Measurements from ENCODE around the gene DARS2.
"Not testable (repeated sequence)": the region's sequence is repeated elsewhere in the genome, so short reads cannot be mapped to it uniquely, and the experiment has no call there.

Gene DARS2, protein sequence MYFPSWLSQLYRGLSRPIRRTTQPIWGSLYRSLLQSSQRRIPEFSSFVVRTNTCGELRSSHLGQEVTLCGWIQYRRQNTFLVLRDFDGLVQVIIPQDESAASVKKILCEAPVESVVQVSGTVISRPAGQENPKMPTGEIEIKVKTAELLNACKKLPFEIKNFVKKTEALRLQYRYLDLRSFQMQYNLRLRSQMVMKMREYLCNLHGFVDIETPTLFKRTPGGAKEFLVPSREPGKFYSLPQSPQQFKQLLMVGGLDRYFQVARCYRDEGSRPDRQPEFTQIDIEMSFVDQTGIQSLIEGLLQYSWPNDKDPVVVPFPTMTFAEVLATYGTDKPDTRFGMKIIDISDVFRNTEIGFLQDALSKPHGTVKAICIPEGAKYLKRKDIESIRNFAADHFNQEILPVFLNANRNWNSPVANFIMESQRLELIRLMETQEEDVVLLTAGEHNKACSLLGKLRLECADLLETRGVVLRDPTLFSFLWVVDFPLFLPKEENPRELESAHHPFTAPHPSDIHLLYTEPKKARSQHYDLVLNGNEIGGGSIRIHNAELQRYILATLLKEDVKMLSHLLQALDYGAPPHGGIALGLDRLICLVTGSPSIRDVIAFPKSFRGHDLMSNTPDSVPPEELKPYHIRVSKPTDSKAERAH

GRCh38 chr1:173824315-173825081, at the start of gene DARS2, which contains the start of gene CENPL:
DARS2 (plus strand) TSS chr1:173824673; CDS start chr1:173825230, 557 bp downstream.
CENPL (minus strand) TSS chr1:173824883; CDS start chr1:173811299, 13,584 bp downstream.
- peak; percentile 85 for DNase-seq

DNA sequence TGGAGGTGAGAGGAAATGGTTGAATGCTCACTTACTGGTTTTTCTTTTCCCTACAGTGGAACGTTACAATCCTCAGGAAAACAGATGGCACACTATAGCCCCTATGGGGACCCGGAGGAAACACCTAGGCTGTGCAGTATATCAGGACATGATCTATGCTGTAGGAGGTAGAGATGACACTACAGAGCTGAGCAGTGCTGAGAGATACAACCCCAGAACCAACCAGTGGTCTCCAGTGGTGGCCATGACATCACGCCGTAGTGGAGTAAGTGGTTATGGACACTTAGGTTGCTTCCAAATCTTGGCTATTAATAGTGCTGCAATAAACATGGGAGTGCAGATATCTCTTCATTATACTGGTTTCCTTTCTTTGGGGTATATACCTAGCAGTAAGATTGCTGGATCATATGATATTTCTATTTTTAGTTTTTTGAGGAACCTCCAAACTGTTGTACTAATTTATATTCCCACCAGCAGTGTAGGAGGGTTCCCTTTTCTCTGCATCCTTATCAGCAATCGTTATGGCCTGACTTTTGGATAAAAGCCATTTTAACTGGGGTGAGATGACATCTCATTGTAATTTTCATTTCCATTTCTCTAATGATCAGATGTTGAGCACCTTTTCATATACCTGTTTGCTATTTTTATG, 48.8 kb upstream of the DARS2 start:
- no peak for DNase-seq

GRCh38 chr1:173779936-173780335, 44.5 kb upstream of the DARS2 start:
- no peak for DNase-seq

GRCh38 chr1:173784997-173785396, 39.5 kb upstream of the DARS2 start:
- DNase-seq = no peak

DNA sequence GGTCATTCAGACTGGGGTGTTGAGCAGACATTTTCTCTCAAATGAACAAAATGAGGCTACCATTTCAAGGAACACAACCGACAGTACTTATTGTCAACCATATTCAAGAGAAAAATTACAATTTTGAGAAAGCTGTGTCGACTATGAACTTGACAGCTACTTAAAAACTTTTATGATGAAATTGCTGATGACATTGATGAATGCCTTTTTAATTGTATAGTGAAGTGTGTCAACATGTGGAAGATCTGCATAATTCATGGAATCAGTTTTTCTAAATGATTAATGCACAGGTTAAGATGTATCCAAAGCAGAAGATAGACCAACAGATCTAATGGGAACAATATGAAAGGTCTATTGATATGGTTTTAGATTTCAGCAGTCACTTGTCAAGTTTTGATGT, 34.6 kb upstream of the DARS2 start:
- no peak for DNase-seq

GRCh38 chr1:173798078-173798477, 26.4 kb upstream of the DARS2 start:
- no peak for DNase-seq

- DNase-seq = not testable (repeated sequence)
These were observed 24.5 kb upstream of the DARS2 start for GRCh38 chr1:173799995-173800394.

DNA sequence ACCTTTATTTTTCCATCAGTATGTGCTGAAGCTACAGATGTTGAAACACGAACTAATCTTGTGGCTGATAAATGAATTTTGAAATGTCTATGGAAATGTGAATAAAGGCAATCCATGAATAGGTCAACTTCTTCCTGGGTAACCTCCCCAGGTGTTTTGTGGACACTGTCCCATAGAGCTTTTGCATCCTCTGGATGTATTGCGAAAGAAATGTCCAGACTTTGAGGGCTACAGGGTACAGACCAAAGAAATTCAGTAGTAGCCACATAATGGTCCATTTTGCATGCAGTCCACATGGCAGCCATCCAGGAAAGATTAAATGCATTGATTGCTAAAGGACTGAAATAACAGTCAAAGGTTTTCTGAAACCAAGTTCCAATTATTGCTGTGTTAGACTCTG, 21.5 kb upstream of the DARS2 start:
- no peak for DNase-seq

DNA sequence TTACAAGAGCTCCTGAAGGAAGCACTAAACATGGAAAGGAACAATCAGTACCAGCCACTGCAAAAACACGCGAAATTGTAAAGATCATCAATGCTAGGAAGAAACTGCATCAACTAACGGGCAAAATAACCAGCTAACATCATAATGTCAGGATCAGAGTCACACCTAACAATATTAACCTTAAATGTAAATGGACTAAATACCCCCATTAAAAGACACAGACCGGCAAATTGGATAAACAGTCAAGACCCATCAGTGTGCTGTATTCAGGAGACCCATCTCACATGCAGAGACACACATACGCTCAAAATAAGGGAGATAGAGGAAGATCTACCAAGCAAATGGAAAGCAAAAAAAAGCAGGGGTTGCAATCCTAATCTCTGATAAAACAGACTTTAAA, 10.8 kb upstream of the DARS2 start:
- not testable (repeated sequence) for DNase-seq

GRCh38 chr1:173818459-173818858, 6.0 kb upstream of the DARS2 start:
- no peak for DNase-seq

DNA sequence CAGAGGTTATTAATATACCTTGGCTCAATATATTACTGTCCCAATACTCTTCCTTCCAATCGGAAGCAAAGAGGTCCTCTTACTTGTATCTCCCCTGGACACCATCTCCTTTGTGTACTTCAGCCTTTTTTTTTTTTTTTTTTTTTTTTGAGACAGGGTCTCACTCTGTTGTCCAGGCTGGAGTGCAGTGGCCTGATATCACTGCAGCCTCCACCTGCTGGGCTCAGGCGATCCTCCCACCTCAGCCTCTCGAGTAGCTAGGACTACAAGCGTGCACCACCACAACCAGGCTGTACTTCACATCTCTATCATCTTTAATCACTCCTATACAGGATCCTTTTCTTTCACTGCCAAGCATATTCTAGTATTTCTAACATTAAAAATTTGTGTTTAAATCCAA, 2.8 kb upstream of the DARS2 start:
- no peak for DNase-seq

DNA sequence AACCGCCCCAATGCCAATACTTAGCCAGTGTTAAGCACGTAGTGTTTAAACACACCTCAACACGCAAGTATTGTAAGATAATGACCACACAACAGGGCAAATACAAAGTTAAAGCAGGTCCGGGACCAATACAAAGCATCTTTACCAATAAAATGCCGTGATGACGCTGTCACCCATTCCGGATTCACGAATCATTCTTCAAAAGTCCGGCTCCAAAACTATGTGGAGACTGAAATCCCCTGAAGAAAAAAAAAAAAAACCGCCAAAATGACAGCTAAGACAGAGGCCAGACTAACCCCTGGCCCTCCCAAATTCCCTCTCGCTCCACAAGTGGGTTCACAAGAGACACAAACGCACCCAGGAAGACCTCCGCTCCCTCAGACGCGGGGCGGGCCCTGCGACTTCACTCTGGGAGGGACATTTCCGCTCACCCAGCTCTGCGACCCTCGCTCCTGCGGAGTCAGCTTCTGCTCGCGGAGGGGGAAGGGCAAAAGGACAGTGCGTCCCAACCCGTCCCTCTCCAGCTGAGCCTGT, 625 bp upstream of the DARS2 start:
- DNase-seq = no peak

DNA sequence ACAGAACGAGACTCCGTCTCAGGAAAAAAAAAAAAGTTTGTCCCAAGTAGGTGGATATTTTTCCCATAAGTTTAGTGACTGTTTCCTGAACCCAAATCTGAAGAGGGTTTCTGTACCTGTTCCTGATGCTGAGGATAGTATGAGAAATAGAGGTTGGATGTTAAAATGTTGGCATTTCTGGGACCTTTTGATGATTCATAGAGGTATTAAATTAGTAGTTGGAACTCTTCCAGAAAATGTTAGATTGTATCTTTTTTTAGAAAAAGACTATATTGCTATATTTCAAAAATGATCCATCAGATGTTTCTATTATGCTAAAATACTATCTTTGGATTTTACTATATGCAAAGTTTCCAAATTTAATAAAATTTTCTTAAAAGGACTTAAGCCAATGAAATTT, 3.1 kb downstream of the DARS2 start:
- no peak for DNase-seq

DNA sequence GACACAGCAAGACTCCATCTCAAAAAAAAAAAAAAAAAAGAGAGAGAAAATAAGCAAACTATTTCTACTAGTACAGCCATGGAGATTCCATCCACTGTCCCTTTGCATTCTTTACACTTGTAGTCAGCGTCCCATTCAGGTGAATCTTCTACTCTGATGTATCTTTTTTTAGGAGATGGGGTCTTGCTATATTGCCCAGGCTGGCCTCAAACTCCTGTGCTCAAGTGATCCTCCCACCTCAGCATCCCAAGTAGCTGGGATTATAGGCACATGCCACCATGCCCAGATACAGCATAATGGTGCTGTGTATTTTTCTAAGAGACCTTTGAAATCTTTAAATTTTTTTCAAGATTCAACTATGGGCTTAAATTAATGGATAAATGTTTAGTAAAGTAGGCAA, 8.3 kb downstream of the DARS2 start:
- DNase-seq = no peak

- no peak for DNase-seq
These were observed 27.6 kb downstream of the DARS2 start for GRCh38 chr1:173852105-173852504.

DNA sequence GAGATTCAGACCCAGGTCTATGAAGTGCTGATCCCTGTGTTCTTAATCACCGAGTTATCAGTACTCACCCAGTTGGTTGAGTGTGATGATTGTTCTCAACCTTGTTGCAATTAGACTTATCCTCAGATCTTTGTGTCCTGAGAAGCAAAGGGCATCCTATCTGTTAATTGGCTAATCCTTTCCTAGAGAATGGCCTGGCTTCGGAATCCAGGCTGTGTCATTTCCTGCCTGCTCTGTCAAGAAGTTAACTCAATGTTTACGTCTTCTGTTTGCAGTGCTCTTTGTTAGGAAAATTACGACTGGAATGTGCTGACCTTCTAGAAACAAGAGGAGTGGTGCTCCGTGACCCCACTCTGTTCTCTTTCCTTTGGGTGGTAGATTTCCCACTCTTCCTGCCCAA, 28.6 kb downstream of the DARS2 start:
- no peak for DNase-seq

DNA sequence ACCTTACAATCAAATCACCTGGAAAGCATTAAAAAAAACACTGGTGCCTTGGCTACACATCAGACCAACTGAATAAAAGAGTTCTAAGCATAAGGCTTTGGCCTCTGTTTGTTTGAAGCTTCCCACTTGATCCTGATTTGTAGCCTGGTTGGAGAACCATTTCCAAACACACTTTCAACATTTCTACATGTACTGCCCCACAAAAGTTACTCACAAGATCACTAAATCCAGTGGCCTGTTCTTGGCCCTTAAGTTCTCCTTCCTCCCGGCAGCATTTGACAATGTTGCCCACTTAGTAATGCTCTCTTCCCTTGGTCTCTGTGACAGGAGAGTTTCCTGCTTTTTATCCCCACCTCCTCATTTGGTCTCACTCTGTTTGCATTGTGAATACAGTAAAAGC, 31.5 kb downstream of the DARS2 start:
- DNase-seq = no peak

GRCh38 chr1:173856903-173857302, 32.4 kb downstream of the DARS2 start:
- DNase-seq = no peak

DNA sequence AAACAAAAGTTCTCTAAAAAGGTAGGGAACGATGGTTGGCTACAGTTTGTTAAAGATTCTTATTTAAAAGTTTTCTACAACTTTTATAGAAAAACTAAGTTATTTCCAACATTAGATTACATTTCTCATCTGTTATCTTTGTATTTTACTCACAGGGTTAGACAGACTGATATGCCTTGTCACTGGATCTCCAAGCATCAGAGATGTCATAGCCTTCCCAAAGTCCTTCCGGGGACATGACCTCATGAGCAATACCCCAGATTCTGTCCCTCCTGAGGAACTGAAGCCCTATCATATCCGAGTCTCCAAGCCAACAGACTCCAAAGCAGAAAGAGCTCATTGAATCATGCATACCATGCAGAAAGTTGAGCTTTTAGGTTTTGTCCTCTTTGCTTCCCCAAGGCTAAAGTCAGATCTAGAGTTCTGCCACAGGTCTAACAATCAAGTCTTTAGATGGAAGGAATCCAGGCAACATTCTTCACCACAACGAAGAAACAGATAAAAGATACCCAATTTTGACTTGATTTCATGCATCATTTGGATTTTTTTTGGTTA, 33.0 kb downstream of the DARS2 start:
- DNase-seq = no peak

GRCh38 chr1:173859547-173859946, 35.1 kb downstream of the DARS2 start:
- not testable (repeated sequence) for DNase-seq

DNA sequence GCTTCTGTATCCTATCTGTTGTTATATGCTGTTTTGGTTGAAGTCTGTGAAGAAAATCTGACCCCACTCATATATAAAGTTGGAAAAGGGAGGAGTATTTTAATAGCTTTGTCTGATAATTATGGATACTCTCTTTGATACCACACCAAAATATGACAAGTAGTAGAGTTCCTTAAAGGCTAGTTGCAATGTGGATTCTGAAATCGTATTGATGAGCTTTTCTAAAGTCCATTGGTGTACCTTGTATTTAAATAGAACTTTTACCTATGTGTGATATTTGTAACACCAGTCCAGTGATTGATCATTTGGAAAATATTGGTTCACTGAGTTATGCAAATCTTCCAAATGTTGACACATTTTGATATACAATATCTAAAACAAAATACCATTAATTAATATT, 35.6 kb downstream of the DARS2 start:
- DNase-seq = no peak

GRCh38 chr1:173861731-173862145, 37.3 kb downstream of the DARS2 start:
- no peak for DNase-seq
